ENCODE measurements around the gene SEC14L6.

The SEC14L6 gene

DNA sequence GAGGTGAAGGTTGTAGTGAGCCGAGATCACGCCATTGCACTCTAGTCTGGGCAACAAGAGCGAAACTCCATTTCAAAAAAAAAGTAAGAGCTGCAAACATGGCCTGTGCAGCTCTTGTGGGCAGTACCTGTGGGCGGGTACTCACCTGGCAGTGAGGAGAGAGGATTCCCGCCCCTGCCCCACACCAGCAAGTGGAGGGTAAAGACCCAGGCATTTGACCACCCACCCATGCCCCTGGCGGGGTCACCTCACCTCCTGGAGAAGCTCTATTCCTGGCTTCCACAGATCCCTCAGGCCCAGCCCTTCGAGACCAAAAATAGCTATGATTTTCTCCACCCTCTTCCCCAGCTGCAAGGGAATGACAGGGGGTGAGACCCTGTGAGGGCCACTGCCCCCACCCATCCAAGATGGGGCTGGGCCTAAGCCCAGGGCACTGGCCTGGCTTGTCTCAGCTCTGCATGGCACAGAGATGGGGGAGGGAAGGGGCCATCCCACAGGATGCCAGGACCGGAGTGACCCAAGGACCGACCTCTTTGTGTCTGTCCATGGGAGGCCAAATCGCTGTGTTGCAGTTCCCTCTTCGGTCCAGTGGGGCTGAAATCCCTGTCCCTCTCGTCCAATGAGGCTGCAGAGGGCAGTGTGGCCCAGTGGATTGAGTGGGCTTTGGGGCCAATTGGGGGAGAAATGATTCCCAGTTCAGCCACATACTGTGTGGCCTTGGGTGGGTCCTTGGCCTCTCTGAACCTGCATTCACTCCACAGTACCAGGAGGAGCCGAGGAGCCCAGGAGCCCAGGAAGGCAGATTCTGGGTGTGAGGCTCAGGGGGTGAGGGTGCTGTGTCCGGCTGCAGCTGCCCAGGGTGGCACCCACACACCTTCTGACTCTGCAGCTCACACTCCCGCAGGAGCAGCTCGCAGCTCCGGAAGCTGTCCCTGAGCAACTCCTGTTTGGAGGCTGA, 14.6 kb downstream of the SEC14L6 start:
- no peak for DNase-seq

DNA sequence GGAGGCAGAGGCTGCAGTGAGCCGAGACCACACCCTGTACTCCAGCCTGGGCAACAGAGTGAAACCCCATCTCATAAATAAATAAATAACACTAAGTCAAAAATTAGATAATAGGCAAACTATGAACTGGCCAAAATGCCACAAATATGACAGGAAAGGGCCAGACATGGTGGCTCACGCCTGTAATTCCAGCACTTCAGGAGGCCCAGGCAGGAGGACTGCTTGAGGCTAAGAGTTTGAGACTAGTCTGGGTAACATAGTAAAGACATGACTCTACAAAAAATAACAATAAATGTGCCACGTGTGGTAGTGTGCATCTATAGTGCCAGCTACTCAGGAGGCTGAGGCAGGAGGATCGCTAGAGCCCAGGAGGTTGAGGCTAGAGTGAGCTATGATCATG, 19.9 kb downstream of the SEC14L6 start:
- no peak for DNase-seq

DNA sequence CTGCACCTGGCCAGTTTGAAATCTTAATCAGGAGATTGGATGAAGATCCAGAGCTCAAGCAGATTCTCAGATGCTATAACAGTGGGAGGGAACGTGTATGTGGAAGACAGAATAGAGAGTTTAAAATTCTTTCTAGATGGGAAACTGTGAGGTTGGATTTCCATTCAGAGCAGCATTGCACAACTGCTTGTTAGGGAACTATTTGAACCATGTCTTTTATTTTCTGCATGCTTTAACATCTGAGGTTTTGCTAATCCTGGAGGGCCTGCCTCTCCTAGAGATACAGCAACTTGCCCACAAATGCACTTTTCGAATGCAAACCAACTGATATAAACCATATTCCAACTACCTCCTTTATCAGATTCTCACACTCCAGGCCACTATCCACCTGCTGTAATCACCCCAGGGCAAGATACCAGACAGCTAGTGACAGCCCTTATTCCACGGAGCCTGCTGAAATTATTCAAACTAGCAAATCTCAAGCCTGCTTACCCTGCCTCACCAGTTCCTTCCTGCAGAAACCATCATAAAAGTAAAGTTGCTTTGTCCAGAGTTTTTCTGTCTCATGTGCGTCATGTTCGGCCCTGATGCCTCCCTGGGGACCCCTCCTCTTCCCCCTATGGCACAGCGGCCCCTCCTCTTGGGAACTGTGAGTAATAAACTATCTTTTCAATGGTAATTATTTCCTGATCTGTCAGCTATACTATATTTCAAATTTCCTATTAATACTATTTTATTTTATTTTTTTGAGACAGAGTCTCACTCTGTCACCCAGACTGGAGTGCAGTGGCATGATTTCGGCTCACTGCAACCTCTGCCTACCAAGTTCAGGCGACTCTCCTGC, 22.7 kb downstream of the SEC14L6 start:
- DNase-seq, result peak; percentile 73

DNA sequence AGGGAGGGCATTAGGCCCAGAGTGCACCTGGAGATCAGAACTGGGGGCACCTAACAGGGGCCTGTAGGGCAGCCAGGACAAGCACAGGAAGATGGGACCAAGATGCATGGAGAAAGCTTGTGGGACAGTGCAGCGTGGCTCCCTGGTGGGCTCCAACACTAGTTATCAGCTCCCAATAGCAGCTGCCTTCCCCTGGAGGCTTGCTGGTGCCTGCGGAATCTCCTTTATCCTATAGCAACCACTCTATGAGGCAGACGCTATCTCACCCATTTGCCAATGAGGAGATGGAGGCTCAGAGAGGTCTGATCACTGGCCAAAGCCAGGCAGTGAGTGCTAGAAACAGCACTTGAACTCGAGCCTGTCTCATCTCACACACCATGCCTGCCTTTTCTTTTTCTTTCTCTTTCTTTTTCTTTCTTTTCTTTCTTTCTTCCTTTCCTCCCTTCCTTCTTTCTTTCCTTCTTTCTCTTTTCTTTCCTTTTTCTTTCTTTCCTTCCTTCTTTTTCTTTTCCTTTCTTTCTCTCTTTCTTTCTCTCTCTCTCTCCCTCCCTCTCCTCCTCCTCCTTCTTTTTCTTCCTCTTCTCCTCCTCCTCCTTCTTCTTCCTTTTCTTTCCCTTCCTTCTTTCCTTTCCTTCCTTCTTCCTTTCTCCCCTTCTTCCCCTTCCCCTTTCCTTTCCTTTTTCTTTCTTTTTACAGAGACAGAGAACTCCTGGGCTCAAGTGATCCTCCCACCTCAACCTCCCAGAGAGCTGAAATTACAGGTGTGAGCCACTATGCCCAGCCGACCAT, 25.0 kb downstream of the SEC14L6 start:
- DNase-seq, result no peak

DNA sequence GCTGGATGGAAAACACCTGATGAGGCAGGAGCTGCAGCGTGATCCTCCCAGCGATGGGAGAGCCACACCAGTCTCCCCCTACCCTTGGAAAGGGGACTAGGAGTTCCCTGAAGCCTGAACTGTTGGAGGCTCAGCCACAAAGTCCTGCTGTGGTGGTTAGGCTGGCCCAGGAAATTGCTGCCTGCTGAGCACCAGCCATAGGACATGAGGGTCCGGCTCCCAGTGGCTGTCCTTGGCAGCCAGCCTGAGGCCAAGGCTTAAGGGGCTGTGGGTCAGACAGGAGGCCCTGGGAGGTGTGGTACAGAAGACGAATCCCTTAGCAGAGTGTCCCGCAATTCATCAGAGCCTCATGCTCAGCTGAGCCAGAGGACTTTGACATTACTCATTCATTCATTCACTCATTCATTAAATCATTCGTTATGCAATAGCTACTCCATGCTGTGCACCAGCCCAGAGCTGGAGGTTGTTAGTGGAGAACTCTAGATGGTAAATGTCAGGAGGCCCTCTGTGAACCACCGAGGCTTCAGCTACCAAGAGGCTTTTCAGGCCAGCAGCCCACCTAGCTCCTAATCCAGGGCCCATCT, 26.6 kb downstream of the SEC14L6 start:
- DNase-seq, result no peak

DNA sequence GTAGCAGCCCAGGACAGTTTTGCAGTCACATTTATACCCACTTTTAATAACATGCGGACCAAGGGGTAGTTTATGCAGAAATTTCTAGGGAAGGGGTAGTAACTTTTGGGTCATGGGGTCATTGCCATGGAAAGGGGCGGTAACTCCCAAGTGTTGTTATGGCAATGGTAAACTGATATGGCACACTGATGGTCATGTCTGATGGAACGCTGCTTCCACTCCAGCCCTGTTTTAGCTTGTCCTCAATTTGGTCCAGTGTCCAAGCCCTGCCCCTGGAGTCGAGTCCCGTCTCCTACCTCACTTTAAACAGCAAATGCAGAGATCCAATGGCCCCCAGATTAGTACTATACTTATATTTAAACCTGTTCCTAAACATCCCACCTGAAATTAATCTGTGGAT, 29.8 kb downstream of the SEC14L6 start:
- no peak for DNase-seq

DNA sequence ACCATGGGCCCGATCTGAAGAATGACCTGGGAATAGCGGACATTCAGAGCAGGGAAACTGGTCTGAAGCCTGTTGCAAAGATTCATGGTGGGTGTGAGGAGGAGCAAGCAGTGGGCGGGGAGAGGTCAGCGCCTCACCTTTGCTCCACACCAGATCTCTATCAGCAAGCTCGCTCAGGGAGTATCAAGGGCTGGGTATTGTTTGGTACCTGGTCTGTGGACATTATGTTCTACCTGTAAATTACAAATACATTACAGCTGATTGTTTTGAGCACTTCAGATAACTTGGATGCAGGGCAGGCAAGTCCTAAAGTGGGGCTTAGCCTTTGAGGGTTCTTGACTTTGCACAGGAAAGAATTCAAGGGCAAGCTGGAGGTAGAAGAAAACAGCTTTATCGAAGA, 30.3 kb downstream of the SEC14L6 start:
- DNase-seq, result no peak

DNA sequence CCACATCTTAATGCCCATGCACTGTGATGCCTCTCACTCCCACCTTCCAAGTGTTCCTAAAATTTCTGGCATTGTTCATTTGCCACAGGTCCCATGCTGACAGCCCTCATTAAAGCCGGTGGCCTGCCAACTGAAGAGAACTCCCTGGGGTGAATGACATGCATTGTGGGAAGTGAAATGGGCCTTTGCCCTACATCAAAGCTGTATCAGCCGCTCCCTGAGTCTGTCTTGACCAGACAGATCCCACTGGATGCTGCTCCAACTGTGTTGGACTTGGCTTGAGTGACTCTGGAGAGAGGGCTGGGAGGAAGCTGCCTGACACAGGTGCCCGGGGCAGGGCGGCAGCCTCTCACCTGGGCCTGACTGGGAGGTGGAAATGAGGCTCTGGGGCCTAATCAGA, 32.3 kb downstream of the SEC14L6 start:
- DNase-seq, result no peak

DNA sequence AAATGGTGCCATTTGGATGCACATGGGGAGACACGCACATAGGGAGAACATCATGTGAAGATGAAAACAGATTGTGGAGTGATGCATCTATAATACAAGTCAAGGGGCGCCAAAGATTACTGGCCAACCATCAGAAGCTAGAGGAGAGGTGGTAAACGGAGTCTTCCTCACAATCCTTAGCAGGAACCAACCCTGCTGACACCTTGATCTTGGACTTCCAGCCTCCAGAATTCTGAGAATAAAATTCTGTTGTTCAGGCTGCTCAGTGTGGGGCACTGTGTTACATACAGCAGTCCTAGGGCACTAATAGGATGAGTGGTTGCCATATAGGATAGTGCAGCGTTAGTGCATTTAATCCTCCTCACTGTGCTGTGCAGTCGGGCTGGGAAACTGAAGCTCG, 33.1 kb downstream of the SEC14L6 start:
- no peak for DNase-seq

DNA sequence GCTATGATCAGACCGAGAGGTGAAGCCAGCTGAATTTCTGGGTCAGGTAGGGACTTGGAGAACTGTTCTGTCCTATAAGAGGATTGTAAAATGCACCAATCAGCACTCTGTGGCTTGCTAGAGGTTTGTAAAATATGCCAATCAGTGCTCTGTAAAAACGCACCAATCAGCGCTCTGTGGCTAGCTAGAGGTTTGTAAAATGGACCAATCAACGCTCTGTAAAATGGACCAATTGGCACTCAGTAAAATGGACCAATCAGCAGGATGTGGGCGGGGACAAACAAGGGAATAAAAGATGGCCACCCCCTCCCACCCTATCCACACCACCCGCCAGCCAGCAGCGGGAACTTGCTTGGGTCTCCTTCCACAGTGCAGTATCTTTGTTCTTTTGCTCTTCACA, 34.6 kb downstream of the SEC14L6 start:
- no peak for DNase-seq

DNA sequence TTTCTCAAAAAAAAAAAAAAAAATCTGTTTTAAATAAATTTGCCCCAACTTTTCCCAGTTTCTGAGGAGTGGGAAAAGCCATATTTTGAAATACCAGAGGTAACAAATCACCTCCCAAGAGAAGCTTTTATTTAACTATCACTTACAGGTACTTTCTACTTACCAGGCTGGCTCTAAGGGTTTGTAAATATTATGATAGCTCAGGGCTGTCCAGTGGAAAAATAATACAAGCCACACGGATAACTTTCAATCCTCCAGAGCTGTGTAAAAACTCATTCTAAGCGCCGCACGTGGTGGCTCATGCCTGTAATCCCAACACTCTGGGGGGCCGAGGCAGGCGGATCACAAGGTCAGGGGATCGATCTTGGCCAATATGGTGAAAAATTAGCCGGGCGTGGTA, 35.4 kb downstream of the SEC14L6 start:
- DNase-seq, result no peak

DNA sequence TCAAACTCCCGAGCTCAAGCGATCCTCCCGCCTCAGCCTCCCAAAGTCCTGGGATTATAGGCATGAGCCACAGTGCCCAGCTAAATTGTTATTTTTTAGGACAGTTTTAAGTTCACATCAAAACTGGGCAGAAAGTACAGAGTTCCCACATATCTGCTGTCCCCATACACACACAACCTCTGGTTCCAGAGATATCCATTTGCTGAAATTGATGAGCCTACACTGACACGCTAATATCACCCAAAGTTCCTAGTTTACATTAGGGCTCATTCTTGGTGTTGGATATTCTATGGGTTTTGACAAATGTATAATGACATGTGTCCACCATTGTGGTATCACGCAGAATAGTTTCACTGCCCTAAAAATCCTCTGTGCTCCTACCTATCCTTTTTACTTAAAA, 38.3 kb downstream of the SEC14L6 start:
- peak; percentile 33 for DNase-seq

DNA sequence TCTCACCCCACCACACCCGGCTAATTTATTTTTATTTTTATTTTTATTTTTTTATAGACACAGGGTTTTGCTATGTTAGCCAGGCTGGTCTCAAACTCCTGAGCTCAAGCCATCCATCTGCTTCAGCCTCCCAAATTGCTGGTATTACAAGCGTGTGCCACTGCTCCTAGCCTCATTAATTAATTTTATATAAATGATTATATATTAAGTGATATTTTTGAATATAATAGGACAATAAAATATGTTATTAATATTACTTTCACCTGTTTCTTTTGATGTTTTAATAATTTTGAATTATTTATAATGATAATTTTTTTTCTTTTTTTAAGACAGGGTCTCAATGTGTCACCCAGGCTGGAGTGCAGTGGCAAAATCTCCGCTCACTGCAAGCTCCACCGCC, 38.9 kb downstream of the SEC14L6 start:
- DNase-seq, result no peak

DNA sequence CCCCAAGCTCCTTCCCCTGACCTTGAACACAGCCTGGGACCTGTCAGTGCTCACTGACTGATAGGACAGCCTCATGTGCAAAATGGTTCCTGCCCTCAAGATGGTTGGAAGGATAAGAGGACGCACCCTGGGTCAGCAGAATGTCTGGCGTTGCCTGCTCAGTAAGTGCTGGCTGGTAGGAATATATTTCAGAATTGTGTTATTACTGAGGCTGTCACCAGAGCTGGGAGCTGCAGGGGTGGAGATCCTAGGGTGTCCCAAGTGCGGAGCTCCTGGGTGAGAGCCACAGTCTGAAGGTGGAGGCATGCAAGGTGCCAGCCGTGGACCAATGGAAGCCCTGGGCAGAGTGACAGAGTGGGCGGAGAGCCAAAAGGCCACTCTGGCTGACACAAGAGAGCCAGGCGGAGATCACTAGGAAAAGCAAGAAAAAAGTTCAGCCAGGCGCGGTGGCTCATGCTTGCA, 40.0 kb downstream of the SEC14L6 start:
- peak; percentile 95 for DNase-seq

DNA sequence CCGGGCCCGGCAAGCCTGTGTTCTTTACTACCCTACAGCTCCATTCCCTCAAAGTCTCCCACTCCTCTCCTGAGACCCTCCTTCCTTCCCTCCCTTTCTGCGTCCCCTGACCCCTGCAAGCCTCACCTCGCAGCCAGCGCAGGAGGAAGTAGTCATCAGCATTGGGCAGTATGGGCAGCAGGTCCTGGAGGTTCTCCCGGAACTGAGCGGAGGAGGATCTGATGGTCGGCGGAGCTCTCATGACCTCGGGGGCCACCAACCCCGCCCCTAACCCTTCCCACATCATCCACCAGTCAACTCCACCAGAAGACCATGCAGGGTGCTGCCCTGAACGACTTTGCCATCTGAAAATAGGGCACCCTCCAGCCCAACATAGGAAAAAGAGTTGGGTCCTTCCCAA, 43.0 kb downstream of the SEC14L6 start:
- DNase-seq, result no peak

DNA sequence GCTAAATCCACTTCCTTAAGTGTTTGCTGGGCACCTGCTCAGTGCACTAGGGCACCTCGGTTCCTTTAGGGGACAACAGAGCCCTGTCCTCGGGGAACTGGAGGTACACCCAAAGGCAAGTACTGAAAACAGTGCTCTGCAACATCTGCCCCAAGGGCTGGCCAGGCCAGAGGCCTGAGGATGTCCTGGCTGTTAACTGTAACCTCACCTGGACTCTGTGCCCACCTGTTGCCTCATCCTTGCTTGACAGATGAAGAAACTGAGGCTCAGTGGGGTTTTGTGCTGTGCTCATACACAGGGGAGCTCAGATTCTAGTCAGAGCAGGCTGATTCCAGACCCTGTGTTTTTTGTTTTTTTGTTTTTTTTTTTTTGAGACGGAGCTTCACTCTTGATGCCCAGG, 43.6 kb downstream of the SEC14L6 start:
- DNase-seq, result no peak

DNA sequence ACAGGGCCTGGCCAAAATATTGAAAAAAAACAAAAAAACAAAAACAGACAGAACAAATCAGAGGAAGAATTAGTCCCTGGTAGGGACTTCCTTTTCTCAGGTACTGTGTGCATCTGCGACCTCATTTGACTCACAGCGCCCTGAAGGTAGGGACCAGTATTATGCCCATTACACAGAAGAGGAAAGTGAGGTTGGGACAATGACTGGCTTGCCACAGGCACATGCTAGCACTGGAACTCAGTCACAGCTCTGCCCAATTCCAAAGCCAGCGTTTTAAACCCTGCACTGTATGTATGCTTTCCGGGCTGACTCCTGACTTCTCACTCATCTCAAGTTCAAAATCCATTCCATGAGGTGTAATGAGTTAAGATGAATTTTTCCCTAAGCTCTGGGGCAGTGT, 44.4 kb downstream of the SEC14L6 start:
- DNase-seq, result no peak

DNA sequence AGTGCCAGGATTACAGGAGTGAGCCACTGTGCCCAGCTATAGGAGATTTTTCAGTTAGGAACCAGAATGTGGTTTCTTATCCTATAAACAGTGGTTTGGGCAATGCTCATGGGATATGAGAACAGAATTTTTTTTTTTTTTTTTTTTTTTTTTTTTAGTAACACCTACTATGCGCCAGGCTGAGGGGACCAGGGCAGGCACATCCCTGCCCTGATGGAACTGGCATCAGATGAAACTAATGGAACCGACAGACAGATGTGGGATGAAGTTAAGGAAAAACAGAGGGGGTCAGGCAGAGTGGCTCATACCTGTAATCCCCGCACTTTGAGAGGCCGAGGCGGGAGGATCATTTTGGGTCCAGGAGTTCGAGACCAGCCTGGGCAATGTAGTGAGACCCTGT, 45.9 kb downstream of the SEC14L6 start:
- DNase-seq, result no peak

DNA sequence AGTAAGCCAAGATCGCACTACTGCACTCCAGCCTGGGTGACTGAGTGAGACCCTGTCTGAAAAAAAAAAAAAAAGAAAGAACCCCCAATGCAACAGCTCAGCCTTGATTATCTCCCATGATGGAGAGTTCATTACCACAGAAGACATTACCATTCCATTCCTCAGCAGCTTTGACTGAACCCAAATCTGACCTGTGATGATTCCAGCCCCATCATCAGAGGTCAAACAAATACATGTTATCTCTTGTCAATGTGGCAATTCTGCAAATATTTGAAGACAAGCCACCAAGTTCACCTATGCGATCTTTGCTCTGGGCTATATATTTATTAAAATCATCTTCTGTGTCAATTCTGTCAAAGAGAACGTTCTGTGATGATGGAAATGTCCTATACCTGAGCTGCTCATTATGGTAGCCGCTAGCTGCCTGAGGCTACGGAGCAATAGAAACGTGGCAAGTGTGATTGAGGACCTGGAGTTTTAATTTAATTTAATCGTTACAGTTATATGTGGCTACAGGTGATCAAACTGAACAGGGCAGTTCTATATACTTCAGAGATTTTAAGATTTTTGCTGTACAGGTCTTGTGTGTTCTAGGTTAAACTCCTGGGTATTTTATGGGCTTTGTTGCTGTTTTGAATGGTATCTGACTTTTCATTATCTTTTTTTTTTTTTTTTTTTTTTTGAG, 48.9 kb downstream of the SEC14L6 start:
- no peak for DNase-seq

DNA sequence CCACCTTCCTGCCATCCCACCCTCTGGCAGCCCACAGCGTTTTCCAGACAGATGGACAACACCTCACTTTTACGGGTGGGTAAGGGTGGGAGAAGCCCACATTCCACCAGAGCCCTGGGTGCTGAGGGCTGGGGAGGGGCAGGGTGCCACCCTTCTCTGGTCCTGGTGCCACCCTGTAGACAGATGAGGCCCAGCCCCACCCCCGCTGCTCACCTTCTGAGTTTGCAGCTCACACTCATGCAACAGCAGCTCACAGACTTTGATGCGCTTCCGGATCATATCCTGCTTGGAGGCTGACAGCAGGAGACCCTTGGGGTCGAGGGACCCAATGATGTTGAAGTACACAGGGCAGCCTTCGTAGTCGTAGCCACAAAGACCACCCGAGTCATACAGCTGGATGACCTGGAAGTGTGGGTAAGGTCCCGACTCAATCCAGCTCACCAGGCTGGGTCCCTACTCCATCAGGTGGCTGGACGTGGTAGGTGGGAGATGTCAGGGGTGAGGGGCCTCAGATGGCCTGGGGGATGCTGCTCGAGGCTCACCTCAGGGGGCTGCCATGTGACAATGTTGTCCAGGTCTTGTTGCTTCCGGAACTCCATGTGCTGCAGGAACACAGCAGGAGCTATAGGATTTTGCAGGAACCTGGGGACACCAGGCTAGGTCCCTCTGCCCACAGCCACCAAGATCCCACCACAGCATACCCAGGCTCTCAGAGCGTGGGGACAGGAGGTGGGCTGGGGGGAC, 51.3 kb downstream of the SEC14L6 start:
- DNase-seq, result no peak

DNA sequence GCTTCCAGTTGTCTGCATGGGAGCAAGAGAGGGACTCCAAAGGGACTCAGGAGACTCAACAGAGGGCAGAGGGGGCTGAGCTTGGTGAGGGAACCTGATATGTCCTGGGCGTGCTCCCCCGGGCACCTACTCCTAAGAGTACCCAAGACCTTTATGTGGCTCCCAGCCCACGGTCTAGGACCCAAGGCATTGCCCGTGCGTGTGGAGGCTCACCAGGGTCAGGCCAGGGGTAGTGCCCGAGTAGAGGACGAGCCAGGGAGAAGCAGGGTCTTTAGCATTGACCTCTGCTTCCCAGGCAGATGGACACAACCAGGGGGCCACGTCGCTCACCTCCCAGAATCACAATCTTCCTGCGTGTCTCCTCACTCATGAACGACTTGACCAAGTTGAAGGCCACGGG, 54.4 kb downstream of the SEC14L6 start:
- DNase-seq, result no peak
